DOHH2 (cell line): ENCODE measurements around the gene PLIN1.

Source experiments
- H3F3A ChIP-seq: fragments of 200-600 bp; sonication (generic), shearing (Covaris generic); 2 replicates; pipeline ENCODE4 v1.6.0; 2016; ENCODE audit warnings: antibody characterized with exemption, mild to moderate bottlenecking; ENCODE audit not compliant: control insufficient read depth, insufficient read depth
- H3K27ac ChIP-seq: fragments of 200-600 bp; sonication (generic); 2 replicates; pipeline ENCODE4 v1.5.1; 2014; ENCODE audit warnings: low read depth, mild to moderate bottlenecking, low read length, moderate library complexity
- H3K27me3 ChIP-seq: fragments of 200-600 bp; sonication (generic); 2 replicates; pipeline ENCODE4 v1.6.1; 2014; ENCODE audit warnings: mild to moderate bottlenecking, low read length, mixed read lengths; ENCODE audit not compliant: control insufficient read depth
- H3K36me3 ChIP-seq: fragments of 200-600 bp; sonication (generic); 2 replicates; pipeline ENCODE4 v1.6.1; 2014; ENCODE audit warnings: mild to moderate bottlenecking, low read length, moderate library complexity, mixed read lengths; ENCODE audit not compliant: control insufficient read depth
- H3K4me1 ChIP-seq: fragments of 200-600 bp; sonication (generic); 2 replicates; pipeline ENCODE4 v1.6.1; 2014; ENCODE audit warnings: mild to moderate bottlenecking, low read length, mixed read lengths; ENCODE audit not compliant: control insufficient read depth
- H3K4me2 ChIP-seq: fragments of 200-600 bp; sonication (generic); 2 replicates; pipeline ENCODE4 v1.6.0; 2014; ENCODE audit warnings: mild to moderate bottlenecking, low read length, moderate library complexity
- H3K4me3 ChIP-seq: fragments of 200-600 bp; sonication (generic); 2 replicates; pipeline ENCODE4 v1.5.1; 2014; ENCODE audit warnings: mild to moderate bottlenecking, low read length, mixed read lengths
- H3K79me2 ChIP-seq: fragments of 200-600 bp; sonication (generic); 2 replicates; pipeline ENCODE4 v1.6.1; 2014; ENCODE audit warnings: mild to moderate bottlenecking, low read length, mixed read lengths; ENCODE audit not compliant: control insufficient read depth
- H3K9me2 ChIP-seq: fragments of 200-600 bp; sonication (generic); replicated peaks from 2 replicates; pipeline ENCODE4 v1.6.1; 2014; ENCODE audit warnings: mild to moderate bottlenecking, low read length, mixed read lengths; ENCODE audit not compliant: control insufficient read depth
- H3K9me3 ChIP-seq: fragments of 200-600 bp; sonication (generic); 2 replicates; pipeline ENCODE4 v1.6.1; 2014; ENCODE audit warnings: antibody characterized with exemption, low read length, mixed read lengths; ENCODE audit not compliant: control insufficient read depth, insufficient read depth
- H4K20me1 ChIP-seq: fragments of 200-600 bp; sonication (generic); 2 replicates; pipeline ENCODE4 v1.6.0; 2014; ENCODE audit warnings: low read depth, mild to moderate bottlenecking, antibody characterized with exemption, low read length, moderate library complexity; ENCODE audit not compliant: control insufficient read depth, insufficient read depth
- CTCF ChIP-seq: fragments of 200-600 bp; sonication (generic); IDR thresholded peaks from one replicate; pipeline ENCODE4 v1.5.1; 2014; ENCODE audit warnings: antibody characterized with exemption, mild to moderate bottlenecking, low read depth, low read length; ENCODE audit not compliant: poor library complexity, severe bottlenecking
- EZH2phosphoT487 ChIP-seq: fragments of 200-600 bp; sonication (generic); IDR thresholded peaks from 2 replicates; pipeline ENCODE4 v1.6.1; 2017; ENCODE audit warnings: borderline replicate concordance, mild to moderate bottlenecking, antibody characterized with exemption, low read length, moderate library complexity, mixed read lengths

PLIN1 gene

GRCh38 chr15:89615135-89615534 is 64.0 kb downstream of the PLIN1 start:
- H3K79me2 ChIP-seq: peaks cover 17% of the 10 kb centered on the region
- no peaks in the 10 kb centered on the region for H4K20me1 ChIP-seq
- H3K4me2 ChIP-seq: no peak overlapping the region
- no peaks in the 10 kb centered on the region for H3K9me2 ChIP-seq
- no peaks in the 10 kb centered on the region for H3K9me3 ChIP-seq
- H3K4me3 ChIP-seq: no peak overlapping the region
- TF ChIP-seq CTCF (no peak), EZH2phosphoT487 (no peak)
- H3F3A ChIP-seq: no peaks in the 10 kb centered on the region
- no peaks in the 10 kb centered on the region for H3K4me1 ChIP-seq
- H3K27me3 ChIP-seq: no peaks in the 10 kb centered on the region
- H3K27ac ChIP-seq: no peak overlapping the region
- peaks cover 89% of the 10 kb centered on the region for H3K36me3 ChIP-seq
